HG02642 (cell line): ENCODE data around the gene PAX8.

Experiments used
- ATAC-seq: cut with Tn5 transposase; IDR thresholded peaks from one replicate; pipeline ENCODE4 v1.9.1; 2021; ENCODE audit warnings: mild to moderate bottlenecking; ENCODE audit not compliant: unreplicated experiment, poor library complexity

Gene PAX8

GRCh38 chr2:113175736-113176695, 102.7 kb downstream of the PAX8 start:
- no peak for ATAC-seq

GRCh38 chr2:113175042-113175628, 103.6 kb downstream of the PAX8 start:
- peak; percentile 73 for ATAC-seq

- ATAC-seq: no peak
Observed at GRCh38 chr2:113174376-113174750, 104.4 kb downstream of the PAX8 start.

GRCh38 chr2:113173542-113174375, 105.0 kb downstream of the PAX8 start, which contains the start of gene PSD4:
PSD4 (plus strand) TSS chr2:113173971; CDS start chr2:113182457, 8,486 bp downstream.
- ATAC-seq: peak; percentile 86

- no peak for ATAC-seq
Observed at GRCh38 chr2:113172721-113173541, 105.8 kb downstream of the PAX8 start.

- ATAC-seq: no peak
Observed at GRCh38 chr2:113171334-113172075, 107.2 kb downstream of the PAX8 start.

- ATAC-seq: no peak
Observed at GRCh38 chr2:113169586-113169985, 109.1 kb downstream of the PAX8 start.

- no peak for ATAC-seq
Observed at GRCh38 chr2:113169002-113169530, 109.7 kb downstream of the PAX8 start.

GRCh38 chr2:113167962-113168340, 110.8 kb downstream of the PAX8 start:
- no peak for ATAC-seq

- no peak for ATAC-seq
Observed at GRCh38 chr2:113167115-113167932, 111.4 kb downstream of the PAX8 start.

- ATAC-seq: no peak
Observed at GRCh38 chr2:113166187-113166645, 112.5 kb downstream of the PAX8 start.
